ENCODE measurements around the gene OPHN1.
"Not testable (repeated sequence)": the region's sequence is repeated elsewhere in the genome, so short reads cannot be mapped to it uniquely, and the experiment has no call there.

Gene OPHN1

DNA sequence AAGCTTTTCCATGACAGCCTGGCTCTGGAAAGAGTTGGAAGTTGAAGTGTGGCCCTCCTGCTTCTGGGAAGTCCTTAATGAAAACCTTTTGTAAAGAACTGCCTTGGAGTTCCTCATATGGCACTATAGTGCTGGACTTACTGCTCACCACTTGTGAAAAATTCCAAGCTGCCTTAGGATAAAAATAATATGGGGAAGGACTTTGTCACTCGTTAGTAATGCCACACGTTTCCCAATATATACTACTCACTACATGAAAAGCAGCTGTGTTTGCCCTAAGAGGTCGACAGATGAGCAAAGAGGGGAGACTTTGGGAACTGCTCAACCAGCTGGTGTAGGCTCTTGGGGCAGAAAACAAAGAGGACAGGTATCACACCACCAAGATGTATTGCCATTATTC is 11.7 kb downstream of the OPHN1 start:
- no peak for DNase-seq

DNA sequence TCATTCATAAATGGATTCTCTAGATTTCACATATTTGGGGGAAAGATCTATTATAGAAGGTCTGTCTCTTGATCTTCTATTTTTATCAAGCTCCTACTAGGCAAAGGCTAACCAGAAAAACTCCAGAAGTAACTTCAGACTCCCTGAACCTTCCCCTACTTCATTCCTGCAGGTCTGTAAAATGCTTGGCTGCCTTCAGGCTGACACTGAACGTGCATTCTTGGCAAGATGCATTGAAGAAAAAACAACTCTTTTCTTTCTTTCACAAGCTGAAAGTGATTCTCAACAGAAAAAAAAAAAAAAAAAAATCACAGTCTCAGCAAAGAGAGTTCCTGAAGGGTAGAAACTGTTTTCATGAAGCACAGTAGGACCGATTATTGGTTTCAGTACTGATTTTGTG is 12.7 kb downstream of the OPHN1 start:
- DNase-seq: no peak

DNA sequence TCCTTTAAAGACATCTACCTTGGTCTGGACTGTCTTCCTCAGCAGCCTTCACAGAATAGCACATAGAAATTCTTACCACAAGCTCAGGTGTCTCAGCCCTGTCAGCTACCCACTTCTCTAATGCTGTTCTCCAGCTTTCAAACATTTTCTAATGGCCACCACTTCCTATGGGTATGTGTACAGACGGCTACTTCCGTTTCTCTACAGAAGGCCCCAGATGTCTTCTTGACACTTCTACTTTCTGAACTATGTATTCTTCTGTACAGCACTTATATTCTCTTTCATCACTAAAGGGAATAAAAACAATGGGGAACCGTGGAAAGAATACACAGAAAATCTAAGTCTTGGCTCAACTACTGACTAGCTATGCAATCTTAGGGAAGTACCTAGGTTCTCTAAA is 13.3 kb downstream of the OPHN1 start:
- DNase-seq: no peak

DNA sequence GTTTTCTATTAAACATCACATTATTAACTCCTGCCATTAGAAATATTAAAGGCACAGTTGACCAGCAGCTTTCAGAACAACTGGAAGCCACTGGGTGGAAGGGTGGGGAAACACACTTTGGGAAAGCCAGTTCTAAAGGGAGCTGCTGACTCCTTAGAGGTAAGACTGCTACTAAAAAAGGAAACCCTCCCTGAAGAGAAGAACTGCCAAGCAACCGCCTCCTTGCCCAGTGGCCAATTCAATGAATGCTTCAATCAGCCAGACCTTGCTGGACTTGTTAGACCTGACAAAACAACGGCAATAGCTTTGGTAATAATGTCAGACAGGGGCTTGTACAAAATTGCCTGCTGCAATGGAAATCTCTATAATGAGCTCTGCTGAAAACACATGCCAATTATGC is 15.6 kb downstream of the OPHN1 start:
- DNase-seq: no peak

DNA sequence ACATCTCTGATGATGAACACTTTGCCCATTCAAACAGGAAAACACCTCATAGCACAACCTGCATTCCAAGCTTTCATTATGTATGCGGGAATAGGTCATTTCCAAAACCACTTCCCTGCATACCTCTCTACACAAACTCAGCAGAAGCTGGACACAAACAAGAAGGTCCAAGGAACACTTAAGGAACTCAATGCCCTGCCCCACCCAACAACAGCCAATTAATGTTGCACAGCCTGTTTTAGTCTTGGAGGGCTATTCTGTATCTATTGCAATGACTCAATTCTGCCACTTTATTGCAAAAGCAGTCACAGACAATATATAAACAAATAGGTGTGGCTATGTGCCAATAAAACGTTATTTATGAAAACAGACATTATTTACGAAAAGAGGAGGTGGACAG is 16.7 kb downstream of the OPHN1 start:
- DNase-seq: no peak

DNA sequence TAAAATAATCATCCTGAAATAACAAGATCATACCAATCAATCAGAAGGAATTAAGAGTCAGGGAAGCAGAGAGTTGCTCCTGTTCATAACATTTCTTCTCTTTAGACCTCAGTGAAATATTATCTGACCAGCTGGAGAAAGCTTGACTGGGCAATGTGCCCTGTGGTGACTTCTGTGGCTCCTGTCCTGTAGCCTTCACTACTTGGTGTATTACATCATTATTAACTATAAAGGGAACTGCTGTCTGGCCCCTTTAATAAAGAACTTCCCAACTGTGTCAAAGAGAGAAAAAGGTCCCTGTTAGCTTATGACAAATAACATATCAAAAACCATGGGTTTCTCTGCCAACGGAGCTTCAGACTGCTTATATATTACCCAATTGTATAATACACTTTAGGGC is 18.0 kb downstream of the OPHN1 start:
- no peak for DNase-seq

DNA sequence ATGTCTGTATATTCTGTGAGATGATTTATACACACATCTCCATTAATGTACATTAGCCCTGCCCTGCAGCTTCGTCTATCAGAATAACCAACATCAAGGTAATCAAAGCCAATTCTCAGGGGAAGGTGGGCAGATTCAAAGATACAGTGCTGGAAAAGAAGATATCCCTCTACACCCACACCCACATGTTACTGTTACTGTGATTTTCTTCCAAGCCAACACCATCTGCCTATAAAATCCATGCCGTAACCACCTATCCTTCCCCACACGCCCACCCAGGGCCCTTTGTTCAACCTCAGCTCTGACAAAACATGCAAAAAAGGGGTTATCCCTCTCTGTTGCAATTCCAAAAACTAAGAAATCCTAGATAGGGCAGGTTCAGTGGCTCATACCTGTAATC is 20.0 kb downstream of the OPHN1 start:
- no peak for DNase-seq

DNA sequence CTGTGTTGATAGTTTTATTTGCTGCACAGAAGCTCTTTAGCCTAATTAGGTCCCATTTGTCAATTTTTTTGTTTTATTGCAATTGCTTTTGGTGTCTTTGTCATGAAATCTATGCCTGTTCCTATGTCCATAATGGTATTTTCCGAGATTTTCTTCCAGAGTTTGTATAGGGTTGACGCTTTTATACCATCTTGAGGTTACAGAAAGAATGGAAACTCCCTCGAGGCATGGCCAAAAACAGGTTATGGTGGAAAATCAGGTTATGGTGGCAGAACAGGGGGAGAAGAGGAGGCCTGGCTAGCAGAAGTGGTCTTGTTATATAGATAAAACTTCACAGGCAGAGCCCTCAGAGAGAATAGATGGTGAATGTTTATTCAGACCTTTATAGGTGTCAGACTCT is 21.6 kb downstream of the OPHN1 start:
- DNase-seq: no peak

DNA sequence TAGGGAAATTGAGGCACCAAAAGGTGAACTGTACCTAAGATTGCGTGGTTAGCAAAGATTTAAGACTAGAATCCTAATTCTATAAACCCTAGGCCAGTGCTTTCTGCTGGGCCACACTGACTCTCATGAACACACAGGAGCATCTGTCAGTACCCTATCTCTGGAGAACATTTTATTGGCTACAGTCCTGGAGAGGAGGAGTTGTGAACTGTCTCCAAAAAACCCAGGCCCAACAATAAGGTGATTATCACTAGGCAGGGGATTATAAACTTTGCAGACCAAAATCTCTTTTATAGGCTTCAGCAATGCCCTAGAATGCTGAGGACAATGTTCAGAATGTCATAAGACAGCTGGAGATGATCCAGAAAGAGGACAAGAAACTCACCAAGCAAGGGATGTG is 24.1 kb downstream of the OPHN1 start:
- no peak for DNase-seq

DNA sequence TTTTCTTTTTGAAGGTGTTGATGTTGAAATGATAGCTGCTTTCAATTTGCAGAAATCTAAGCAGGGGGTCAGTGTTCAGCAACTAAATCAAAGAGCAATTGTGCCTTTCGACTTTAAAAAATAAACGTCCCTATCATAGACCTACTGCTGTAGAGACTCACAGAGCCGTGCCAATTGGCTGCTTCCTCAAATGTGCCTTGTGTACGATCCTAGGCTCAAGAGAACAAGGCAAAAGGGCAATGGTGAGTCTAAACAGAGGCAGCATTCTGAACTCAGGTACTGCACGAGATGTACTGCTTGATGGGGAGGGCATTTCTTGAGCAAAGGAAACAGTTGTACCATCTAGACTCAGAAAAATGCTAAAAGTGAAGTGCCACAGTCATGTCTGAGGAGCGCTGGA is 29.8 kb downstream of the OPHN1 start:
- DNase-seq: no peak

DNA sequence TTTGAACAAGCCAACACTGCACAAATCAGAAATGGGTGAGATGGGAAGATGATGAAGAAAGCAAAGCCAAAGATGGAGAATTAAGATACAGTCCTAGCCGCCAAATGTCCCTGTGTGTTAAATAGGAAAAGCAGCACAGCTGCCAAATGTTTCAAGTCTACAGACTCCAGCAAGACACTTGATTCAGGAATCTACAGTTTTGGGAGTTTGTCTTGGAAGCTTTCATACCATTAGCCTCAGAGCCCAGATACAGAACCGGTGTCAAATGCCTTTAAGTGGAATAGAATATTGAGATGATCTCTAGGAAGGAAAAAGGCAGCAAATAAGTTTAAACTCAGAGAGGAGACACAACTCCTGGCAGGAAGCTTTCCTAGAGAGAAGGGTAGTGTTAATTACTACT is 30.3 kb downstream of the OPHN1 start:
- DNase-seq: no peak

DNA sequence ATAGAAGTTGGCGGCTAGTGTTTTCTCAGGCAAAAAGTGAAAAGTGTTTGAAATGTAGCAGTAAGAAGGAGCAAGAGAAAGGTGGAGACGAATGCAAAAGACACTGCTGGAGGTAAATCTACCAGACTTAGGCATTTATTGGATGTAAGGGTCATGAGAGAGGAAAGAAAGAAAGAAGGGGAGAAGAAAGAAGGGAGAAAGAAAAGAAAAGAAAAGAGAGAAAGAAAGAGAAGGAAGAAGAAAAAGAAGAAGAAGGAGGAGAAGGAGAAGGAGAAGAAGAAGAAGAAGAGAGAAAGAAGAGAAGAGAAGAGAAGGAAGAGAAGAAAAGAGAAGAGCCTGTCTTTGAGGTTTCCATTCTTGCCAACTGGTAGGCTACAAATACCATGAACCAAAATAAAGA is 31.2 kb downstream of the OPHN1 start:
- no peak for DNase-seq

DNA sequence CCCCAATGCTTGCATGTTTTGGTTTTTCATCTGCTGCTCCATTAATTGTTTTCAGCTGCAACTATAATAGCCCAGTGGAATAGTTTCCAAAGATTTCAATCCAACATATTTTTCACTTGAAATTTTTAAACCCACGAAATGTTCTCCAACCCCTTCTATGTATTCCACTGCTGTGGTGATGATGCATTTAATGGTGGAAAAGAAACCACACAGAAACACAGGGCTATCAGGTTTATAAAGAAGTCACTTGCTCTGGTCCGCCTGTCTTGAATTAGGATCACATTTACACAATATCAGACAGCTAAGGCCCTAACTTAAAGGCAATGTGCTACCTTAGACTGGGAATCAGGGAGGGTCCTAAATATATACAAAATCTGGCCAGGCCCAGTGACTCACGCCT is 35.0 kb downstream of the OPHN1 start:
- no peak for DNase-seq

DNA sequence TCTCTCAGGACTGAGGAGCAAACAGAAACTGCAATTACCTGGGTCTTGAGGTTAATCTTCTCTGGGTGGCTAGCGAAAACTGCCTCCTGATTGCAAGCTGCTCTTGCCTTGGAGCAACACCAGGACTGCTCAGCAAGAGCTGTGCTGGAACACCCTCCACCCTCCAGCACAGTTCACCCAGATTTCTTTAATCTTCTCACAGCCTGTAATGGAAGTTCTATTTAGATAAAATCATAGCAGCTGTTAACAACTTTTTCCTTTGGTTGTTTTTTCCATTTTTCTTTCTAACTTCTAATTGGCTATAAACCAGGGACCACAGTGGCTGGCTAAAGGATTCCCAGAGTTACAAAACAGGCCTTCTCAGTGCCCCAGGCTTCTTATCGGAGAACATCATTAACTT is 36.3 kb downstream of the OPHN1 start:
- no peak for DNase-seq

DNA sequence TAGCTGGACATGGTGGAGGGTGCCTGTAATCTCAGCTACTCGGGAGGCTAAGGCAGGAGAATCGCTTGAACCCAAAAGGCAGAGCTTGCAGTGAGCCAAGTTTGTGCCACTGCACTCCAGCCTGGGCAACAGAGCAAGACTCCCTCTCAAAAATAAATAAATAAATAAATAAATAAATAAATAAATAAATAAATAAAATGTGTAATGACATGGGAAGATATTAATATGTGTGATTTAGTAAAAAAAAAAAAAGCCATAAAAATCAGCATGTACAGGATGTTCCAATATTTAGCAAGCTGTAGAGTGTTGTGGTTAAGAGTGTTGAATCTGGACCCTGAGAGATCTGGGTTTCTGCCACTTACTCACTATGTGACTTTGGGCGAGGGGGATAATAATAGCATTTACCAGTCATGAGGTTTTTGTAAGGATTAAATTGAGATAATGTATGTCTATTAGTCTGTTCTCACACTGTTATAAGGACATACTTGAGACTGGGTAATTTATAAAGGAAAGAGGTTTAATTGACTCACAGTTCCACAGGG is 43.8 kb downstream of the OPHN1 start:
- DNase-seq: not testable (repeated sequence)

DNA sequence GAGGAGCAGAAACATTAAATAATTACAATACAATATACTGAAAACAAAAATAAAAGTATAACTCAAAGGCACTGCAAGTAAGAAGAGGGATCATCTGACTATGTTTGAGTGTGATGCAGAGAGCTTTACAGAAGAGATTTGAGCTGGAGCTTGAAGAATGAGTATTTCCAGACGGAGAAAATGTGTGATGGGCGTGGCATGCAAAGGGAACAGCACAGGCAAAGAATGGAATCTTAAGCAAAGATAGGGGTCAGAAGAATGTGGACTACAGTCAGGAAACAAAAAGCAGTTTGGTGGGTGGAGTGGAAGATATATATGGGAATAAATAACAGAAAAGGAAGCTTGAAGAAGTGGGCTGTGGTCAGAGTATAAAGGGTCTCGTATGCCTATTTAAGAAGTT is 45.5 kb downstream of the OPHN1 start:
- DNase-seq: no peak

DNA sequence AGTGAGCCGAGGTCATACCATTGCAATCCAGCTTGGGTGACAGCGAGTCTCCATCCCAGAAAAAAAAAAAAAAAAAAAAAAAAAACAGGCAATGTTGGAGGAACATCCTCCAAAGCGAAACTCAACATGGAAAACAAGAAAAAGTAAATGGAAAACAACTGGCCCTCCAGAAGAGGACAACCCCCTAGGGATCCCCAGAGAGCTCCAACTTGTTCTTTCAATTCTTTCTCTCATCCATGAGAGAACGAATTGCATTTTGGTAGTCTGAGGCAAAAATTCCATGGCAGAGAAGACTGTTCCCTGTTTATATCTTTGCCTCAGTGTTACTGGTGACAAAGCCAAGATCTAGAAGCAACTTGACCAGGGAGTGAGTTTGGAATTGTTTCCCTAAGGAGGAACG is 49.8 kb downstream of the OPHN1 start:
- no peak for DNase-seq

DNA sequence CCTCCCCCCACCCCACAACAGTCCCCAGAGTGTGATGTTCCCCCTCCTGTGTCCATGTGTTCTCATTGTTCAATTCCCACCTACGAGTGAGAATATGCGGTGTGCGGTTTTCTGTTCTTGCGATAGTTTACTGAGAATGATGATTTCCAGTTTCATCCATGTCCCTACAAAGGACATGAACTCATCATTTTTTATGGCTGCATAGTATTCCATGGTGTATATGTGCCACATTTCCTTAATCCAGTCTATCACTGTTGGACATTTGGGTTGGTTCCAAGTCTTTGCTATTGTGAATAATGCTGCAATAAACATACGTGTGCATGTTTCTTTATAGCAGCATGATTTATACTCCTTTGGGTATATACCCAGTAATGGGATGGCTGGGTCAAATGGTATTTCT is 55.7 kb downstream of the OPHN1 start:
- DNase-seq: not testable (repeated sequence)

DNA sequence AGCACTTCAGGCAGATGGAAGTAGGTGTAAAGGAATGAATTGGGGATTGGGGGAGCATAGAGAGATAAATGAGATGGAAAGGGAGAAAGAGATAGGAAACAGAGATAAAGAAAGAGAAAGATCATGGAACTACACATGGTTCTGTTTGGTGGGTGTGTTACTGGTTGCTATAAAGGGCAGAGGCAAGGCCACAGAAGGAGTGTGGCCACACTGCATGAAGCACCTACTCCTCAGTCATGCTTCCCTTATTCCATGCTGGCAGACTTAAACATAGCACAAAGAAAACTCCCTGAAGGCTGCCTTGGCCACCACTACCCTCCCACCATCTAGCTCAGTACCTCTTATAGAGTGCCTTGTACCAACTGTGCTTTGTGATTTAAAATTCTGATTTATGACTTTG is 56.9 kb downstream of the OPHN1 start:
- no peak for DNase-seq

DNA sequence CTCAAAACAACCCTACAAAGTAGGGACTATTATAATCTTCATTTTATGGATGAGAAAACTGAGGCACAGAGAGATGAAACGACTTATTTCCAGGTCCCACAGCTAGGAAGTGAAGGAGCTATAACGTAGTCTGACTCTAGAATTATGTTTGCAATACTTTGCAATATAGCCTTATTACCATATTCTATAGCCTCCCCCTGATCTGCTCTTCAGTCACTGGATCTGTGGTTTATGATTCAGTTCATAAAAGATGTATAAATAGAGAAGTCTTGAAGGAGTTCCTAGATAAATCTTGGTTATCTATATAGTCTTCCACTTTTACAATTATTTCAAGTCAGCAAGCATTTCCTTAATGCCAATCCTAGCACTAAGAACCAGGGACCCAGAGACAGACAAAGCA is 57.5 kb downstream of the OPHN1 start:
- no peak for DNase-seq

DNA sequence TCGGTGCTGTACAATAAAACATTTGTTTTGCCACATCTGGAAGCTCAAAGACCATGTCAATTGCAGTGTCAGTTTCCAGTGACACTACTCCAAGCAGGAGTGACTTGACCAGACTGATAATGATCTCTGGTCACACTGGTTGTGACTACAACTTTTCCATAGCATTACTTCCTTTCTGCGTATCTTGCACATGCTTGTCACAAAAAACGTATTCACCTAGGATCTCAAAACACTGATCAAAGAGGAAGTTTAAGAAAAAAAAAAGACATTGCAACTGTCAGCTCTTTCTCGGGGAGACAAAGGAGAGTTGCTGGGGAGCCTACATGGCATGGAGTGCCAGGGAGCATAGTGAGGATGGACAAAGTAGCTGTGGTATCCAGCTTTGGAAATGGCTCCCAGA is 60.6 kb downstream of the OPHN1 start:
- DNase-seq: no peak

DNA sequence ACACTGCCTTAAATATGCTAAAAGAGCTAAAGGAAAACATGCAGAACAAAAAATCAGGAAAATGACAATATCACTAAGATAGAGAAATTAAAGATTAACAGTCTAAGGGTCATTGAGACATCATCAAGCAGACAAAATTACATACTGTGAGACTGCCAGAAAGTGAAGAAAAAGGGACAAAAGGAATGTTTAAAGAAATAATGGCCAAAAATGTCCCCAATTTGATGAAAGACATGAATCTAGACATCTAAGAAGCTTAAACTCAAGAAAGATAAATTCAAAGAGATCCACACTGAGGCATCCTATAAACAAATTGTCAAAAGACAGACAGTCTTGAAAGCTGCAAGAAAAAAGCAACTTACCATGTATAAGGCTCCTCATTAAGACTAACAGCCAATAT is 63.7 kb downstream of the OPHN1 start:
- no peak for DNase-seq

DNA sequence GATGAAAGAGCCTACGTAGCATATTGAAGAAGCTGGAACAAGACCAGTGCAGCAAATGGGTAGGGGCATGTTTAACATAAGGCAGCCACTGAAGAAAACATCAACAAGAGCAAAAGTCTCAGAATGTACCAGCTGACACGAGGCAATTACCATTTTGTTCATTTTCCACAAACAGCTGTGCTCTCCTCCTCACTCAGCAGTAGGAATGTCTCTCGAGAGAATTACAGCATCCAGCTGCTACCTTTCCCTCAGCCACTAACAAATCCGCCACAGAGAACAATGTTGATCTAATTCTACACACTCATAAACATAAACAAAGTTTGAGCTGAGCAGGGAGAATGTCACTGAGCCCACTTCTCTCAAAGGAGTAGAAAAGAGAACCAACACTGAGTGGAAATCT is 68.0 kb downstream of the OPHN1 start:
- DNase-seq: no peak

DNA sequence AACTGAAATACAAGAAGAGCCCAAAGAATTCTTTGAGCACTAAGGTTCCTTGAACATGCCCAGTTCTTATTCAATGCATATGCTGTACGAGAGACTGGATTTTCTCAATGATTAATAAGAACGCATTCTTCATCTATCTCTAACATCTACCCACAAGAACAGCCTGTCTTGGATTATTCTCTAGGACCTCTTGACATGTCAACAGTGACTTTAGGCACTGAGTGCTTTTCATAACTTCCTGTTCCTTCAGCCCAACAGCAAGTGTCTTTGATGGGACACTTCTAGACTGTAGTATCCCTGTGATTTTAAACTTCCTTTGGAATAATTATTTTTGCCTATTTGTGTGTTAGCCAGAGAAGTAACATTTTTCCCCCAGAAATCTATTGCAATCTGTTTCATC is 69.3 kb downstream of the OPHN1 start:
- no peak for DNase-seq

DNA sequence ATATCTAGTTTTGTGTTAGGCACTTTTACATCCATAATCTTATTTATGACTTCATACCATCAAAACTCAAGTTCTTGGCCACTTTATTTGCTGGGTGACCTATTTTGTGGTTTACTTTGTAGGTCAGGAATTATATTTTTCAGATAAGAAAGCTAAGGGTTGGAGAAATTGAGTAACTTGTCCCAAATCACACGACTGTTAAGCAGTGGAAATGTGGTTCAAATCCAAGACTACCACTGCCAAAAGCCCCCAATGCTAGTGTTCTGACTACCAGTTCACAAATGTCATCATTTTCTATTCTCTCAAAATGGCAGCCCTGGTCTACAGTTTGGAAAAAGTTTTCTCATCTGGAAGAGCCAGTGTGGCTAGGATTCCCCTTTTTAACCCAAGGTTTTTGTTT is 74.6 kb downstream of the OPHN1 start:
- DNase-seq: no peak

DNA sequence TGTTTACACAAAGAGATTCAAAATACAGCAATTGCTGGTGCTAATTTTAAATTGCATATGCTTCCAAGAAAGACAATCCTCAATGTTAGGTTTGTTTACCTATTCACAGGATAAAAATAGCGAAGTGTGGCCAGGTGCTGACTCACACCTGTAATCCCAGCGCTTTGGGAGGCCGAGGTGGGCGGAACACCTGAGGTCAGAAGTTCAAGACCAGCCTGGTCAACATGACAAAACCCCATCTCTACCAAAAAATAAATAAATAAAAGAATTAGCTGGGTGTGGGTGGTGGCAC is 77.7 kb downstream of the OPHN1 start:
- DNase-seq: no peak

All from NCI-H1930 (cell line).